NCI-H128 (cell line): ENCODE data around the gene SEZ6L.

Experiments
- DNase-seq: peaks from one replicate; lab custom pipeline; 2025; ENCODE audit not compliant: unreplicated experiment; lab: John Stamatoyannopoulos, UW

SEZ6L gene

GRCh38 chr22:26169315-26170111, at the start of gene SEZ6L:
TSS of gene SEZ6L (plus strand) at chr22:26169462. CDS start at chr22:26169670, 208 bp downstream.
- no peak for DNase-seq

GRCh38 chr22:26122920-26123468, 46.3 kb upstream of the SEZ6L start:
- no peak for DNase-seq

GRCh38 chr22:26124991-26125725, 44.1 kb upstream of the SEZ6L start:
- DNase-seq, result no peak

GRCh38 chr22:26127126-26127525, 42.1 kb upstream of the SEZ6L start:
- no peak for DNase-seq

GRCh38 chr22:26127556-26127955, 41.7 kb upstream of the SEZ6L start:
- no peak for DNase-seq

GRCh38 chr22:26131589-26132154, 37.6 kb upstream of the SEZ6L start:
- DNase-seq, result no peak

GRCh38 chr22:26134654-26135330, 34.5 kb upstream of the SEZ6L start:
- no peak for DNase-seq

GRCh38 chr22:26135806-26136205, 33.5 kb upstream of the SEZ6L start:
- no peak for DNase-seq

GRCh38 chr22:26139310-26139709, 30.0 kb upstream of the SEZ6L start:
- no peak for DNase-seq

- DNase-seq, result no peak
Observed at GRCh38 chr22:26141831-26142230, 27.4 kb upstream of the SEZ6L start.

- DNase-seq, result no peak
Observed at GRCh38 chr22:26143806-26144325, 25.4 kb upstream of the SEZ6L start.

GRCh38 chr22:26159886-26160285, 9.4 kb upstream of the SEZ6L start:
- DNase-seq, result no peak

GRCh38 chr22:26161746-26162145, 7.5 kb upstream of the SEZ6L start:
- no peak for DNase-seq

- DNase-seq, result no peak
Observed at GRCh38 chr22:26162926-26163325, 6.3 kb upstream of the SEZ6L start.

- no peak for DNase-seq
Observed at GRCh38 chr22:26164174-26164573, 5.1 kb upstream of the SEZ6L start.

GRCh38 chr22:26168330-26168851, 871 bp upstream of the SEZ6L start:
- no peak for DNase-seq

GRCh38 chr22:26168939-26169314, 335 bp upstream of the SEZ6L start:
- no peak for DNase-seq

GRCh38 chr22:26170112-26170492, 840 bp downstream of the SEZ6L start:
- DNase-seq, result no peak

- DNase-seq, result no peak
Observed at GRCh38 chr22:26170795-26171580, 1.7 kb downstream of the SEZ6L start.

GRCh38 chr22:26172389-26172990, 3.2 kb downstream of the SEZ6L start:
- no peak for DNase-seq
